ENCODE measurements around the gene SIX3. TPM values are rescaled to one million over a fixed set of nuclear protein-coding genes. Genes with fewer than 3 reads are reported as not detected.

SIX3 gene
- polyA plus RNA-seq, 2 of the 4 experiments (the other 2 are of a cell fraction) = 0.22 to 0.59 TPM

GRCh38 chr2:44949329-44950151, 8.0 kb downstream of the SIX3 start:
- WGBS (ENCODE audit: missing lambda C conversion rate) = 90% methylated on average over 46 of the region's 54 CpGs
- Histone ChIP-seq H3K27ac (no peak overlapping the region), H3K4me3 (no peak overlapping the region), H3K9me3 (no peaks in the 10 kb centered on the region), H3K4me1 (0 out of 3 replicates have a peak, but pooled peaks cover 3% of the 10 kb centered on the region), H3K4me2 (no peak overlapping the region)
- ATAC-seq (no peak), FAIRE-seq (no peak), DNase-seq (ENCODE audit: low read depth in 1 of 2, low spot score in 1 of 2) (no peak)
- POLR2A ChIA-PET = no interaction called here
- no peak for TF ChIP-seq RAD21 (conservative IDR thresholded peaks at IDR 0.05 in 1 of 2, IDR thresholded peaks at IDR 0.05 in 1 of 2)
- no peak for TF ChIP-seq PBX3 (IDR thresholded peaks at IDR 0.05)
- no peak for TF ChIP-seq KDM5A (IDR thresholded peaks at IDR 0.05)
- no peak for TF ChIP-seq MAX (IDR thresholded peaks at IDR 0.05)
- no peak for TF ChIP-seq FOSL2 (IDR thresholded peaks at IDR 0.05)
- TF ChIP-seq FOSL2 (CRISPR knock-in tag; IDR thresholded peaks at IDR 0.05) = no peak
- no peak for TF ChIP-seq SREBF2 (IDR thresholded peaks at IDR 0.05)
- no peak for TF ChIP-seq FOXS1 (CRISPR knock-in tag; IDR thresholded peaks at IDR 0.05)
- TF ChIP-seq EHF (CRISPR knock-in tag; IDR thresholded peaks at IDR 0.05) = no peak
- TF ChIP-seq EP300 (IDR thresholded peaks at IDR 0.05) = no peak
- no peak for TF ChIP-seq ESRRA (IDR thresholded peaks at IDR 0.05; ENCODE audit: borderline replicate concordance, low read length)
- no peak for TF ChIP-seq BCL3 (IDR thresholded peaks at IDR 0.05)
- TF ChIP-seq MAFK (IDR thresholded peaks at IDR 0.05; ENCODE audit: partially characterized antibody) = no peak
- CTCF ChIA-PET = interaction anchor here (0.7 to 3.9 kb wide), 5 partner anchors 7 to 557 kb away, joined by 3 to 30 read pairs (median 5); no protein-coding TSS in a partner anchor

GRCh38 chr2:44950646-44951045, 9.1 kb downstream of the SIX3 start:
- 77% methylated on average over 3 of the region's 3 CpGs for WGBS (ENCODE audit: missing lambda C conversion rate)
- TF ChIP-seq POLR2AphosphoS2 (conservative IDR thresholded peaks at IDR 0.05; ENCODE audit: low read length) = no peak
- TF ChIP-seq HOXA7 (CRISPR knock-in tag; IDR thresholded peaks at IDR 0.05) = no peak
- TF ChIP-seq RCOR1 (IDR thresholded peaks at IDR 0.05; ENCODE audit: low read depth, low read length) = no peak
- TF ChIP-seq, protein P1, sequence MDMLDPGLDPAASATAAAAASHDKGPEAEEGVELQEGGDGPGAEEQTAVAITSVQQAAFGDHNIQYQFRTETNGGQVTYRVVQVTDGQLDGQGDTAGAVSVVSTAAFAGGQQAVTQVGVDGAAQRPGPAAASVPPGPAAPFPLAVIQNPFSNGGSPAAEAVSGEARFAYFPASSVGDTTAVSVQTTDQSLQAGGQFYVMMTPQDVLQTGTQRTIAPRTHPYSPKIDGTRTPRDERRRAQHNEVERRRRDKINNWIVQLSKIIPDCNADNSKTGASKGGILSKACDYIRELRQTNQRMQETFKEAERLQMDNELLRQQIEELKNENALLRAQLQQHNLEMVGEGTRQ (IDR thresholded peaks at IDR 0.05) = no peak
- TF ChIP-seq ZSCAN20 (CRISPR knock-in tag; IDR thresholded peaks at IDR 0.05) = no peak
- TF ChIP-seq CHD2 (IDR thresholded peaks at IDR 0.05; ENCODE audit: low read length, partially characterized antibody) = no peak
- TF ChIP-seq EHF (CRISPR knock-in tag; IDR thresholded peaks at IDR 0.05) = no peak
- TF ChIP-seq ZNF302 (CRISPR knock-in tag; IDR thresholded peaks at IDR 0.05) = no peak
- TF ChIP-seq SMC3 (IDR thresholded peaks at IDR 0.05) = no peak
- TF ChIP-seq RAD21 (conservative IDR thresholded peaks at IDR 0.05 in 1 of 2, IDR thresholded peaks at IDR 0.05 in 1 of 2) = no peak
- TF ChIP-seq, protein P2, sequence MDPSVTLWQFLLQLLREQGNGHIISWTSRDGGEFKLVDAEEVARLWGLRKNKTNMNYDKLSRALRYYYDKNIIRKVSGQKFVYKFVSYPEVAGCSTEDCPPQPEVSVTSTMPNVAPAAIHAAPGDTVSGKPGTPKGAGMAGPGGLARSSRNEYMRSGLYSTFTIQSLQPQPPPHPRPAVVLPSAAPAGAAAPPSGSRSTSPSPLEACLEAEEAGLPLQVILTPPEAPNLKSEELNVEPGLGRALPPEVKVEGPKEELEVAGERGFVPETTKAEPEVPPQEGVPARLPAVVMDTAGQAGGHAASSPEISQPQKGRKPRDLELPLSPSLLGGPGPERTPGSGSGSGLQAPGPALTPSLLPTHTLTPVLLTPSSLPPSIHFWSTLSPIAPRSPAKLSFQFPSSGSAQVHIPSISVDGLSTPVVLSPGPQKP (IDR thresholded peaks at IDR 0.05; ENCODE audit: low read depth, low read length) = no peak
- TF ChIP-seq, protein P3, sequence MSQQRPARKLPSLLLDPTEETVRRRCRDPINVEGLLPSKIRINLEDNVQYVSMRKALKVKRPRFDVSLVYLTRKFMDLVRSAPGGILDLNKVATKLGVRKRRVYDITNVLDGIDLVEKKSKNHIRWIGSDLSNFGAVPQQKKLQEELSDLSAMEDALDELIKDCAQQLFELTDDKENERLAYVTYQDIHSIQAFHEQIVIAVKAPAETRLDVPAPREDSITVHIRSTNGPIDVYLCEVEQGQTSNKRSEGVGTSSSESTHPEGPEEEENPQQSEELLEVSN (IDR thresholded peaks at IDR 0.05; ENCODE audit: borderline replicate concordance, low read depth) = no peak
- TF ChIP-seq BHLHE40 (IDR thresholded peaks at IDR 0.05; ENCODE audit: low read depth, low read length) = no peak
- no peak for TF ChIP-seq CEBPB (IDR thresholded peaks at IDR 0.05)
- no peak for TF ChIP-seq RARB (CRISPR knock-in tag; IDR thresholded peaks at IDR 0.05)
- no peak for TF ChIP-seq MAZ (IDR thresholded peaks at IDR 0.05; ENCODE audit: borderline replicate concordance, low read depth, low read length)
- no peak for TF ChIP-seq FOSL2 (IDR thresholded peaks at IDR 0.05)
- TF ChIP-seq FOSL2 (CRISPR knock-in tag; IDR thresholded peaks at IDR 0.05) = no peak
- ChIA-PET POLR2A (no interaction called here), CTCF (interaction anchor here (0.6 to 3.9 kb wide), 9 partner anchors 8 to 995 kb away, joined by 3 to 30 read pairs (median 5); no protein-coding TSS in a partner anchor)
- DNase-seq (ENCODE audit: low read depth in 1 of 2, low spot score in 1 of 2) (no peak), FAIRE-seq (no peak), ATAC-seq (no peak)
- 0 out of 3 replicates have a peak, but pooled peaks cover 3% of the 10 kb centered on the region for H3K4me1 ChIP-seq
- H3K9me3 ChIP-seq = no peaks in the 10 kb centered on the region
- no peak overlapping the region for H3K4me3 ChIP-seq
- H3K4me2 ChIP-seq = no peak overlapping the region
- no peak overlapping the region for H3K27ac ChIP-seq
